ENCODE measurements around the gene B4GALNT1.

DNA sequence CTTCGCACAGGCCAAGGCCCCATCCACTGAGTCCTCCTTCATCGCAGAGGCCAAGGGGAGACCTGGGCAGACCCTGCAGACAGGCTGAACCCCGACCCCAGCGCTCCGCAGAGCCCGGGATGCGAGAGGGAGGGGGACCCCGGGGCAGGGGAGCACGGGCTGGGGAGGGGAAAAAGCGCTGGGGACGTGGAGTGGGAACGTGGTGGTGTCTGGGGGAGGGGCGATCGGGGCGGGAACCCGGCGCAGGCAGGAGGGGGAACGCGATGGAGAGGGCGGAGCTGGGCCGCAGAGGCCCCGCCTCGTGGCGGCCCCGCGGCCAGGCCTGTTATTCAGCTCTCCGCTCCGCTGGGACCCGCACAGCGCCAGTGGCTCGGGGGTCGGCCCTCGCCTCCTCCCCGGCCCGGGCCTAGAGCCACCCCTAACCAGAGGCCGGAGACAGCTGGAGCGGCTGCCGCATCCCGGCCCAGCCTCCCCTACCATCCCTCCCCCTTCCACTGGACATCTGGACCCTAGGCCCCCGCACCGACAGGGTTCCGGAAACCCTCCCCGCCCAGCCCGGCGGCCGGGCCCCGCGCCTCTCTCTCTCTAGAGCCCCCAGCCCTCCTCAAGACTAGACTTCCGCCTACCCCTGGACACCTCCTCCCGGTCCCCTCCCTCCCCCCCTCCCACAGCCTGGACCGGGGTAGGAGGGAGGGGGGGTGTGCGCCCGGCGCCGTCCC is 21.7 kb downstream of the B4GALNT1 start, which contains the start of gene ARHGEF25:
- TF ChIP-seq CTCF (IDR thresholded peaks at IDR 0.05; ENCODE audit: poor library complexity) (no peak), EZH2 (IDR thresholded peaks at IDR 0.05; ENCODE audit: borderline replicate concordance) (no peak), EZH2phosphoT487 (IDR thresholded peaks at IDR 0.05; ENCODE audit: low read depth, severe bottlenecking, unreplicated experiment) (no peak)

Data from hepatocyte (in vitro differentiated cells).